SKM-1 treated with dmso at 0.1 percent for 144 hours (cell line): ENCODE measurements around the gene DNAJB7.
"Not testable (repeated sequence)": the region's sequence is repeated elsewhere in the genome, so short reads cannot be mapped to it uniquely, and the experiment has no call there.

Source experiments
- DNase-seq: peaks from one replicate; lab custom pipeline; 2025; ENCODE audit not compliant: unreplicated experiment; lab: John Stamatoyannopoulos, UW

Gene DNAJB7

DNA sequence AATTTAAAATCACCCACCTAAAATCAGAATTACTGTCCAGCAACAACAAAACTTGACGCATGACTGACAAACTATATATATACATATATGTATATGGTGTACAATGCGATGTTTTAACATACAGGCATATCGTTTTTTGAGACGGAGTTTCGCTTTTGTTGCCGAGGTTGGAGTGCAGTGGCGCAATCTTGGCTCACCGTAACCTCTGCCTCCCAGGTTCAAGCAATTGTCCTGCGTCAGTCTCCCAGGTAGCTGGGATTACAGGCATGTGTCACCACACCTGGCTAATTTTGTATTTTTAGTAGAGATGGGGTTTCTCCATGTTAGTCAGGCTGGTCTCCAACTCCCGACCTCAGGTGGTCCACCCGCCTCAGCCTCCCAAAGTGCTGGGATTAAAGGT lies 16.1 kb downstream of the DNAJB7 start:
- not testable (repeated sequence) for DNase-seq

DNA sequence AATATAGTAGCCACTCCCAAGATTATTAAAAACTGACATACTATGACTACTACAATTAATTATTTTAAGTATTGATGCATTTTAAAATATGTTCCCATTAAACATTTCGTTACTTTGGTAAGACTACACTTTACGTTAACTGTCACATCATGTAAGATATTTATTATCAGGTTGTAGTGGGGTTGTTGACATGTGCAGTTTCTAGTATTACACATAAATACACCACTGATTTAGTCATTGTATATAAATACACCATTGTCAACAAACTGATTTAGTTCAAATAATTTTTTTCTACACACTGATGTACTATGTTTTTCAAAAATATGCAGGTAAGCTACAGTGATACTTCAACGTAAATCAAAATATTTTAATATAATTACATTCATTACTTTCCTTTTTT lies 17.0 kb downstream of the DNAJB7 start:
- DNase-seq = no peak

DNA sequence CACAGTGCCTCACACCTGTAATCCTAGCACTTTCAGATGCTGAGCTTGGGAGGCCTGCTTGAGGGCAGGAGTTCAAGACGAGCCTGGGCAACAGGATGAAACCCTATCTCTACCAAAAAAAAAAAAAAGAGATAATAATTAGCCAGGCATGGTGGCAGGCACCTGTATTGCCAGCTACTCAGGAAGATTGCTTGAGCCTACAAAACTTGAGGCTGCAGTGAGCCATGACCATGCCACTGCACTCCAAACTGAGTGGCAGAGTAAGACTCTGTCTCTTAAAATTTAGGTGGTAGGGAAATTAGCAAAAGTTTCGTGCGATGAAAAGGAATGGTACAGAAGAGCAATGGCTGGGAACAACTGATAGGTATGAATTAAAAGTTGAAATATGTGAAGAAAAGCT lies 23.4 kb downstream of the DNAJB7 start:
- DNase-seq = no peak

DNA sequence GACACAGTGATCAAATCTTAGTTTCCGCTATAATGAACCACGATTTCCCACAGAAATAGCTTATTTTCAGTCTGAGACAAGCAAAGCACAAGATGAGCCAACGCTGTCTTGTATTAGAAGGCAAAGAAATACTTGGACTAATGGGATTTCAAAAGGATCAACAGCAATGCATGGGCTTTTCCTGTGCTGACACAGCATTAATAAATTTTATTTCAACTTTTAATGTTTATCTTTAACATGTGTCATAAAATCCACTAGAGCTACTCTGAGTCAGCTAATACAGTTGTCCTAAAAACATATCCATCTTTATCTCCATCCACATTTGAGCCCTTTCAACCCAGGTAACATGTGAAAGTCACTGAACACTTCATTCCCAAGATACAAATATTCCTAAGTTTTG lies 27.3 kb downstream of the DNAJB7 start:
- no peak for DNase-seq

DNA sequence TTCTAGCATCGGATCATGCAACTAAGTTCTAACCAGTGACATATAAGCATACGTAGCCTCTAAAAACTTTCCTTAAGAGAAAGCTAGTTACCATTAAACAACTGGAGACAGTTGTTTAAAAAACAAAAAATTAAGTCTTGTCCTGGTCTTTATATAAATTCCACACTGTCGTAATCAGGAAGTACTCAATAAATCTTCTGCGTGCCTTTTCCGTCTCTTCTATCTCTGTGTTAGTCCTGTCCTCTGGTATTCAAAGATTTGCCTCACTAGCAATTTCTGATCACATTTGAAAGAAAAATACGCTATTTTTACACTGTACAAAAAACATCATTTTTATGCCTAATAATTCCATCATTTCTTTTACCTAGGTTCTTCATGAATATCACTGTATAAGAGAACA lies 32.8 kb downstream of the DNAJB7 start:
- no peak for DNase-seq

DNA sequence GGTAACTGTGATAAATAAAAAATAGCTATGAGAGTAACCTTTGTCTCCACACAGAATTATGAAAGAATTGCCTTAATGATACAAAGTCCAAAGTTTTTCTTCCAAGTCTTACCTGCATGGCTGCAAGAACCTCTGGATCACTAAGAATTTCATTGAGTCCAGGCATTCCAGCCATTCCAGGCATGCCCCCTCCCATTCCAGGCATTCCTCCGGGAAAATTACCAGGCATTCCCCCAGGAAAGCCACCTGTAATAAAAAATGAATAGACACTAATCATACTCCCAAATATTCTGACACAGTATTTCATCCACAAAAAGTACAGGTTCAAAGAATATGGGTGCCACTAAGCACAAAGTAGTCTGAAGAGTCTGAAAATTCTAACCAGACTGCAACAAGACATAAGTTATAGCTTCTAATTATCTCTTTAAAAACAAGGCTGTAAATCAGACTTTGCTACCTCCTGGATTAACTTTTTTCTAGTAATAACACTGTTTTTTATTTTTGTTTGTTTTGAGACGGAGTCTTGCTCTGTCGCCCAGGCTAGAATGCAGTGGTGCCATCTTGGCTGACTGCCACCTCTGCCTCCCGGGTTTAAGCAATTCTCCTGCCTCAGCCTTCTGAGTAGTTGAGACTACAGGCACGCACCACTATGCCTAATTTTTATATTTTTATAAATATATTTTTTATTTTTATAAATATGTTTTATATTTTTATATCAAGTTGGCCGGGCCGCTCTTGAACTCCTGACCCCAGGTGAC lies 34.8 kb downstream of the DNAJB7 start:
- no peak for DNase-seq

DNA sequence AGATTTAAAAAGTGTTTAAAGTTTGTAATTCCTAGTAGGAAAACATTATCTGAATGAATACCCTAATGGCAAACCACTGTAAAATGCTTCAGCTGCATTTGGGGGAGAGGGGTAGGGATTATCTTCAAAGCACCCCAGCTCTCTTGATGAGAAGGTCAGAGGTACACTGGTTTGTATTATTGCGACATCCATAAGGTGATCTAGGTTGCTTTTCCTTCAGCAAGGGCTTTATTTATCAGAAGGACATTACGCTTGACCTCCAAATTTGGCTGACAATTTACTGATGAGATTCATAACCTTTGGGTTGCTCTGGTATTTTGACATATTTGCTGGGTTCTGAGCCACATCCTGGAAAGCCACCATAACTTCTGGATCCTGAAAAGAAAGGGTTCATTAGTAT lies 35.6 kb downstream of the DNAJB7 start:
- DNase-seq = not testable (repeated sequence)

DNA sequence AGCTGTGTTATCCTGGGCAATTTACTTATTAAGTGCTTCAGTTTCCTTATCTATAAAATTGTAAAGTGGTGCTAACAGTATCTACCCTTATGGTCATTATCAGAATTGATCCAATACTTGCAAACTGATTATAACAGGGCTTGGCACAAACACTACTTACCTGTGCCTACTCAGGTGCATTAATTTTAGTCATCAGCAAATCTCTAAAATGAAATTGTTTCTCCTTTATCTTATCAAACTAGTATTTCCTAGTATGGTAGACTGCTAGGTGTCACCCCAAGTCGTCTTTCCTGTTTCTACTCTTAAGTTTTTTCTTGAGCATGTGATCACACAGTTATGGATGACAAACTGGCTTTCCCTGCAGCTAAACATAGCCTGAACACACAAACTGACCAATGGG lies 38.5 kb downstream of the DNAJB7 start:
- DNase-seq = no peak

DNA sequence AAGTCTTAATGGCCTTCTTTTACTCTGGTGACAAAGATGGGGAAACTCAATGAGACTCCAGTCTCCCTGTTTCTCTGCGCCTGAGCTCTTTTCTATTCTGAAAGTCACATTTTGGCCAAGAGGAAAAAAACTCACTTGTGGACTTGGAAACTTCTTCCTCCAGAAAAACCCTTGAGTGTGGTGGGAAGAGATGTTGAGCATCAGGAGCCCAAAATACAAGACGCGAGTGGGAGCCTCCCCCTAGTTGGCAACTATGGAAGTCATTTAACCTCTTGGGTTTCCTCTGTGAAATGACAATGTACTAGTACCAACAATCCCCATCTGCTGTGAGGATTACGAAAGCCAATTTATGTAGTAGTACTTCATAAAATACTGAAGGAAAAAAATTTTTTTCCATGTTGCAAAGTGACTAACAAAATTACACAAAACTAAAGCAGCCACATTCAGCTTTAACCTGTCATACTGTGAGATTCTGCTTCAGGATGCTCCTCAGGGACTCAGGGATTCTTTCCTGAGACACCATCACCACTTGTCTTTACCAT lies 42.2 kb downstream of the DNAJB7 start:
- no peak for DNase-seq

DNA sequence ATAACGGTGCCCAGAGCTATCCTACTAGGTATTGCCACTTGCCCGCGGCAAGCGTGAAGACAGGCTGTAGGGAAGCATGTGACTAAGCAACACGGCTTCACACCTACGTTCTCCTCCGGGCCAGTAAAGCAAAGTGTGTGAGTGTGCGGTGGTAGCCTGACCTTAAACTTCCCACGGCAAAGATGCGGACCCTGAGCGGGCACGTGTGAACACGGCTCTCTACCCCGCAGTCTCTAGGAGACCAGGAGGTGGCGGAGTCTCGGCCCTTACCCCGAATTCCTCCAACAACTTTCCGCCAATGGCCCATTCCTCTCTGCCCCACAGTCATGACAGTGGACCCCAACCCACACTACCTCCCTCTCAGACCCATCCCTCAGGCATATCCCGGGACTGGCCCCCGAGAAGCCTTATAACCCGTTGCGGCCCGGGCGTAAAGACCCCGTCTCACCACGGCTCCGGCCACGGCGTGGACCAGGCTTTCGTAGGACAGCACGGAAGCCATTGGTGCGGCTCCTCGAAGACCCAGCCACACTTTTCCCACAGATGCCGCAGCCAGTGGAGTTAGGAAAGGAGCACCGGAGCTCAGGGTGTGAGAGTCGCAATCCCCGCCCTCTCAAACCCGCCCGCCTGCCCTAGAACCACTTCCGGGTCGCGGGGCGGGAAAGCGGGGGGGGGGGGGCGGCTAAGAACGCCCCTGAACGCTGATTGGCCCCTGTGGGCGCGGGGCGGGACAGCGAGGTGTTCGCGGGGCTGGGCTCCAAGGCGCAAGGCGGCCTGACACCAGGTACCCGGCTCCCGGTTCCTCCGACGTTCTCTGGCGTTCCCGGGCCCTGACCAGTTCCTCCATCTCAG lies 42.9 kb downstream of the DNAJB7 start, which contains the start of gene SLC25A17:
Gene SLC25A17, minus strand, starts transcription at position 600 of the 852 bp plus-strand sequence. Its CDS starts 98 bp downstream, at position 502.
- peak; percentile 77 for DNase-seq

DNA sequence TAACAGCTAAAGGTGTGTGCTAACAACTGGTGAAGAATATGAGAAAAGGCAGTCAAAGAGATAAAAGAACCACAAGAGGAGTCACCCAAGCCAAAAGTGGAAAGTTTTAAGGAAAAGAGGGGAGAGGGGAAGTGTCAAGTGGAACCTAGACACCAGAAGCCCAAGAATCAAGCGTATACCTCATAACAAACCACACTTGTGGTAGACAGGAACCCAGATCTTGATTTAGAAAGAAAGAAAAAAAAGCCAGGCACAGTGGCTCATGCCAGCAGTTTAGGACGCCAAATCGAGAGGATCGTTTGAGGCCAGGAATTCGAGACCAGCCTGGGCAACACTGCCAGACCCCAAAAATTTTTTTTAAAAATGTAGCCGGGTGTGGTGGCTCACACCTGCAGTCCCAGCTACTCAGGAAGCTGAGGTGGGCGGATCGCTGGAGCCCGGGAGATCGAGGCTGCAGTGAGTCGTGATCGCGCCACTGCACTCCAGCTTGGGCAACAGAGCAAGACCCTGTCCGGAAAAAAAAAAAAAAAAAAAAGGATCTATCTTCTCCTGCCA lies 43.6 kb downstream of the DNAJB7 start:
- DNase-seq = no peak

DNA sequence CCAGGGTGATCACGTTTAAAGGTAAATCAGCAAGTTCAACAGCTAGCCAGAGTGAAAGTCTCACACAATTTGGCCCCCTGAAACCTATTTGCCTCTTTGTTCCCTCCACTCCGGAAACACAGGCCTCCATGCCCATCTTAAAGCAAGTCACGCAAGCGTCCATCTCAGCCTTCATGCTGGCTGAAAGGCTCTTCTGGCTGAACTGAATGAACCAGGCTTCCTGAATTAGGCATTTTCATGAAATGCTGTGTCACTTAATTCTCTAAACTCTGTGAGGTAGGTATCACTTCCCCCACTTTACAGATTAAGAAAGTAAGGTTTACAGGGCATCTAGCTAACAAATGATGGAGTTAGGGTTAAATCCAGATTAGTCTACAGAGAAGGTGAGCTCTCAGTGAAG lies 44.2 kb downstream of the DNAJB7 start:
- DNase-seq = no peak

DNA sequence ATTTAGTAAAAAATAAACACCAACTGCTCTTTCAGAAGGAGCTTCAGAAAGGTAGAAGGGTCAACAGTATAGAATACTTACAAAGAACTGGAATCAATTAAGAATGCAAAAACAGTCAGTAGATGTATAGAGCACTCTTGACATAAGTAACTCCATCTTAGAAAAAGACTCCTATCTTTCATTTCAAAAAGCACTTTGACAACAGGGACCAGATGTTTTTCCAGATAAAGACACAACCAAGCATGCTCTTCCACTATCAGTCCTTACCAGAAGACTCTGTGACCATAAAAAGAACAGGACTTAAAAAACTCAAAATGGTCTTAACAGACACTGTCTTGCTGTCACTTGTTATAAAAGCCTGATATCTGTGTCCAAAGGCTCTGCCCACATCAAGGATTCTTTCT lies 48.0 kb downstream of the DNAJB7 start:
- DNase-seq = no peak
